ENCODE measurements around the gene C9.

Gene C9

GRCh38 chr5:39400713-39401578 lies 36.7 kb upstream of the C9 start:
- Histone ChIP-seq H4K20me1 (peaks cover 0 to 80% (median 0%) of the 10 kb centered on the region in 11 experiments; a peak in 4 of 22 replicates), H3K4me3 (peak overlapping the region in 2 of 10 experiments; percentile 11 to 12; a peak in 2 of 20 replicates), H3K9ac (peak overlapping the region in 4 of 11 experiments; percentile 80 to 85 (median 82); a peak in 9 of 22 replicates), H3K4me1 (peaks cover 11 to 93% (median 37%) of the 10 kb centered on the region in 10 experiments; a peak in 18 of 20 replicates), H3K27me3 (no peaks in the 10 kb centered on the region), H3K36me3 (peaks cover 0 to 68% (median 0%) of the 10 kb centered on the region in 11 experiments; a peak in 9 of 22 replicates), H3K4me2 (peak overlapping the region in 6 of 11 experiments; percentile 71 to 92 (median 86); a peak in 11 of 22 replicates), H3K9me3 (replicated peaks in 1 of 11) (peaks cover 0 to 6% (median 0%) of the 10 kb centered on the region in 11 experiments; a peak in 1 of 22 replicates), H3K27ac (peak overlapping the region in 9 of 11 experiments; percentile 73 to 99 (median 91); a peak in 17 of 22 replicates)
- no peak for TF ChIP-seq Cebpa-rat (IDR thresholded peaks at IDR 0.05)

GRCh38 chr5:39399135-39400036 lies 35.1 kb upstream of the C9 start:
- peak overlapping the region in 4 of 10 experiments; percentile 18 to 51 (median 22); a peak in 6 of 20 replicates for H3K4me3 ChIP-seq
- H3K9me3 ChIP-seq (replicated peaks in 1 of 11) = peaks cover 0 to 6% (median 0%) of the 10 kb centered on the region in 11 experiments; a peak in 1 of 22 replicates
- peaks cover 0 to 68% (median 0%) of the 10 kb centered on the region in 11 experiments; a peak in 8 of 22 replicates for H3K36me3 ChIP-seq
- peaks cover 0 to 80% (median 0%) of the 10 kb centered on the region in 11 experiments; a peak in 2 of 22 replicates for H4K20me1 ChIP-seq
- TF ChIP-seq Cebpa-rat (IDR thresholded peaks at IDR 0.05) = peak in 8 of 11 experiments; percentile 49 to 99 (median 94); a peak in 15 of 22 replicates
- peak overlapping the region in 9 of 11 experiments; percentile 43 to 85 (median 75); a peak in 18 of 22 replicates for H3K9ac ChIP-seq
- peak overlapping the region; percentile 10 to 92 (median 71); a peak in 20 of 22 replicates for H3K4me2 ChIP-seq
- H3K27ac ChIP-seq = peak overlapping the region; percentile 44 to 99 (median 89); a peak in 21 of 22 replicates
- no peaks in the 10 kb centered on the region for H3K27me3 ChIP-seq
- H3K4me1 ChIP-seq = peaks cover 11 to 93% (median 37%) of the 10 kb centered on the region in 10 experiments; a peak in 18 of 20 replicates

DNA sequence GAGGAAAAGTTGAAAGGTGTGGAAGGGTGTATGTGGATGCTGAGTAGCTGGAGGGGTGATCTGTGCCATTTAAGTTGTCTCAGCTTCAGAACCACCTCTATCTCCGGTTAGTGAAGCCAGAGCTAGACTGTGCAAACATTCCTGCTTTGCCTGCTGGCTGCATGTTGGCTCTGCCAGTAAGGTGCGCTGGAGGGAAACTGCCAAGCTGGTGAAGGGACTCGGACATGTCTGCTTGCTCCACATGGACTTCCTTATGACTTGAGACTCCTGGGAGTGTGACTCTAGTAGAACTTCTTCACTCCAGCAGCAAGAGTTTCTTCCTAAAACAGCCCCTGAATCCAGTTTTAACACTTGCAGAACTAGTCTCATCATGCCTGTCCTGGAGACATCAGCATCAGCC lies 32.5 kb upstream of the C9 start:
- H3K4me2 ChIP-seq = peak overlapping the region in 3 of 11 experiments; percentile 88 to 92 (median 90); a peak in 6 of 22 replicates
- no peaks in the 10 kb centered on the region for H3K27me3 ChIP-seq
- H3K27ac ChIP-seq = peak overlapping the region in 7 of 11 experiments; percentile 7 to 99 (median 95); a peak in 12 of 22 replicates
- H3K36me3 ChIP-seq = peaks cover 0 to 71% (median 14%) of the 10 kb centered on the region in 11 experiments; a peak in 13 of 22 replicates
- peak overlapping the region in 2 of 11 experiments; percentile 80 to 84; a peak in 3 of 22 replicates for H3K9ac ChIP-seq
- no peaks in the 10 kb centered on the region for H3K9me3 ChIP-seq (replicated peaks in 1 of 11)
- H4K20me1 ChIP-seq = peaks cover 0 to 82% (median 0%) of the 10 kb centered on the region in 11 experiments; a peak in 2 of 22 replicates
- no peak for TF ChIP-seq Cebpa-rat (IDR thresholded peaks at IDR 0.05)
- H3K4me3 ChIP-seq = no peak overlapping the region
- H3K4me1 ChIP-seq = peaks cover 11 to 77% (median 37%) of the 10 kb centered on the region in 10 experiments; a peak in 18 of 20 replicates

DNA sequence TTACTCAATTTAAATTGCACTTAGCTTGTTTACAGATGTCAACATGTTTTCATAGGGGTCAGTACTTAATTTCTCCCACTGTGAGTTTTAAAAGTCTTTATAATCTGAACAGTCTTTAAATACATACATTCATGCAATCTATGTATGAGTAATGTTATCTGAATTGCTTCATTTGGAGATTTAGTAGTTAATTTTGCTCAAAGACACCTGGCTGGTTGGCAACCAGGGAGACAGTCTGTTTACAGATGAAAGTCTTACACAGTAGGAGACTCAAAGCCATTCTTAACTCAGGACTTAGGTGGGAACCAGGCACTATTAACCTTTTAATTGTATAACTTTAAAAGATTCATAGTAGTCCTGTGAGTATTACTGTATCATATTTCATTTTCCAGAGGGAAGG lies 31.2 kb upstream of the C9 start:
- TF ChIP-seq Cebpa-rat (IDR thresholded peaks at IDR 0.05) = no peak
- Histone ChIP-seq H3K4me2 (peak overlapping the region in 3 of 11 experiments; percentile 88 to 92 (median 90); a peak in 6 of 22 replicates), H3K9ac (peak overlapping the region in 2 of 11 experiments; percentile 6 to 34; a peak in 1 of 22 replicates), H3K36me3 (peaks cover 0 to 78% (median 25%) of the 10 kb centered on the region in 11 experiments; a peak in 15 of 22 replicates), H3K4me1 (peaks cover 11 to 64% (median 27%) of the 10 kb centered on the region in 10 experiments; a peak in 18 of 20 replicates), H4K20me1 (peaks cover 0 to 85% (median 0%) of the 10 kb centered on the region in 11 experiments; a peak in 3 of 22 replicates), H3K27ac (peak overlapping the region in 4 of 11 experiments; percentile 25 to 99 (median 42); a peak in 6 of 22 replicates), H3K4me3 (no peak overlapping the region), H3K9me3 (replicated peaks in 1 of 11) (no peaks in the 10 kb centered on the region), H3K27me3 (no peaks in the 10 kb centered on the region)

GRCh38 chr5:39394946-39395345 lies 30.7 kb upstream of the C9 start:
- Histone ChIP-seq H4K20me1 (peaks cover 0 to 90% (median 0%) of the 10 kb centered on the region in 11 experiments; a peak in 3 of 22 replicates), H3K27ac (peak overlapping the region in 4 of 11 experiments; percentile 25 to 99 (median 42); a peak in 6 of 22 replicates), H3K4me2 (peak overlapping the region in 4 of 11 experiments; percentile 19 to 92 (median 89); a peak in 7 of 22 replicates), H3K9ac (peak overlapping the region in 2 of 11 experiments; percentile 6 to 34; a peak in 1 of 22 replicates), H3K36me3 (peaks cover 0 to 84% (median 31%) of the 10 kb centered on the region in 11 experiments; a peak in 15 of 22 replicates), H3K27me3 (no peaks in the 10 kb centered on the region), H3K9me3 (replicated peaks in 1 of 11) (no peaks in the 10 kb centered on the region), H3K4me1 (peaks cover 11 to 58% (median 21%) of the 10 kb centered on the region in 10 experiments; a peak in 18 of 20 replicates), H3K4me3 (no peak overlapping the region)
- TF ChIP-seq Cebpa-rat (IDR thresholded peaks at IDR 0.05) = no peak

DNA sequence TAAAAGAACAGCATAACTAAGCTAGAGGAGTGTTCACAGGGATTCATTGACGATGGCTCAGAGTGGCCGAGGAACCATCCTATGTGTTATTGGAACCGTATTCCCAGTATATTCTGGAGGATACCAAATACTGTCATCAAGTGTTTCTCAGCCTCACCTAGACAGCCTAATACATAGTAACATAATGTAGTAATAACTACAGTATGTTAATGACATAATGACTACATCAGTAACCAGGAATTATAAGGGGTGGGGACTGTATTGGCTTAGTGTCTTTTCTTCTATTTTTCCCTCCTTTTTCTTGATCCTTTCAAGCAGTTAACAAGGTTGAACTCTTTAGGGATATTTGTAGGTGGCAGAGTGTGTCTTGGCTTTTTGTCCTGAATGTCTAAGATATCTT lies 26.6 kb upstream of the C9 start:
- Histone ChIP-seq H3K36me3 (peaks cover 4 to 99% (median 44%) of the 10 kb centered on the region in 11 experiments; a peak in 16 of 22 replicates), H3K27ac (peak overlapping the region in 1 of 11 experiments; percentile 5; a peak in 1 of 22 replicates), H3K9ac (no peak overlapping the region; a peak in 1 of 22 replicates), H3K4me2 (no peak overlapping the region), H3K27me3 (no peaks in the 10 kb centered on the region), H3K4me3 (no peak overlapping the region), H4K20me1 (peaks cover 0 to 98% (median 0%) of the 10 kb centered on the region in 11 experiments; a peak in 3 of 22 replicates), H3K4me1 (peaks cover 0 to 22% (median 0%) of the 10 kb centered on the region in 10 experiments; a peak in 7 of 20 replicates), H3K9me3 (replicated peaks in 1 of 11) (no peaks in the 10 kb centered on the region)
- no peak for TF ChIP-seq Cebpa-rat (IDR thresholded peaks at IDR 0.05)

- H3K9ac ChIP-seq = no peak overlapping the region
- no peak overlapping the region for H3K4me3 ChIP-seq
- no peaks in the 10 kb centered on the region for H3K4me1 ChIP-seq
- no peak overlapping the region for H3K27ac ChIP-seq
- H3K9me3 ChIP-seq (replicated peaks in 1 of 11) = no peaks in the 10 kb centered on the region
- no peaks in the 10 kb centered on the region for H3K27me3 ChIP-seq
- H3K36me3 ChIP-seq = peaks cover 4 to 99% (median 42%) of the 10 kb centered on the region in 11 experiments; a peak in 17 of 22 replicates
- no peak overlapping the region for H3K4me2 ChIP-seq
- peaks cover 0 to 98% (median 0%) of the 10 kb centered on the region in 11 experiments; a peak in 3 of 22 replicates for H4K20me1 ChIP-seq
- no peak for TF ChIP-seq Cebpa-rat (IDR thresholded peaks at IDR 0.05)
These were observed 23.0 kb upstream of the C9 start for GRCh38 chr5:39387293-39387692.
